ENCODE data around the gene SIAH1.
A peak's percentile ranks its signal among the peaks of the same experiment; 100 is the strongest.
"Not testable (repeated sequence)": the region's sequence is repeated elsewhere in the genome, so short reads cannot be mapped to it uniquely, and the experiment has no call there.

The SIAH1 gene

GRCh38 chr16:48393485-48394354 lies 8.5 kb upstream of the SIAH1 start:
- no peak for DNase-seq

GRCh38 chr16:48392407-48392806 lies 7.2 kb upstream of the SIAH1 start:
- no peak for DNase-seq

GRCh38 chr16:48386559-48387312 lies 1.5 kb upstream of the SIAH1 start:
- DNase-seq = no peak

GRCh38 chr16:48384520-48385252 lies 527 bp downstream of the SIAH1 start:
- DNase-seq = peak; percentile 53

- peak; percentile 39 for DNase-seq
Measured at GRCh38 chr16:48383877-48384519, 1.2 kb downstream of the SIAH1 start.

- no peak for DNase-seq
Measured at GRCh38 chr16:48383009-48383876, 2.0 kb downstream of the SIAH1 start.

GRCh38 chr16:48382131-48382530 lies 3.1 kb downstream of the SIAH1 start:
- DNase-seq = no peak

GRCh38 chr16:48381201-48381600 lies 4.0 kb downstream of the SIAH1 start:
- DNase-seq = no peak

GRCh38 chr16:48378836-48379235 lies 6.4 kb downstream of the SIAH1 start:
- no peak for DNase-seq

- DNase-seq = no peak
Measured at GRCh38 chr16:48378276-48378675, 6.9 kb downstream of the SIAH1 start.

- DNase-seq = not testable (repeated sequence)
Measured at GRCh38 chr16:48377301-48377700, 7.9 kb downstream of the SIAH1 start.

- no peak for DNase-seq
Measured at GRCh38 chr16:48374255-48374654, 11.0 kb downstream of the SIAH1 start.

- DNase-seq = no peak
Measured at GRCh38 chr16:48373258-48374029, 11.8 kb downstream of the SIAH1 start.

GRCh38 chr16:48372744-48373143 lies 12.5 kb downstream of the SIAH1 start:
- no peak for DNase-seq

- DNase-seq = no peak
Measured at GRCh38 chr16:48371393-48371780, 13.8 kb downstream of the SIAH1 start.

- peak; percentile 65 for DNase-seq
Measured at GRCh38 chr16:48370668-48371392, 14.4 kb downstream of the SIAH1 start.

- no peak for DNase-seq
Measured at GRCh38 chr16:48370229-48370628, 15.0 kb downstream of the SIAH1 start.

- no peak for DNase-seq
Measured at GRCh38 chr16:48369765-48370164, 15.4 kb downstream of the SIAH1 start.

GRCh38 chr16:48367441-48368049 lies 17.7 kb downstream of the SIAH1 start:
- DNase-seq = no peak

Data from NCI-H2171 treated with DMSO at 0.1 percent for 48 hours (cell line).